Head of caudate nucleus (tissue), 42 donors: Measurements from ENCODE around the gene RHOU.

ENCODE experiments used
- DNase-seq, 42 donors: peaks; one replicate each; pipeline versions ENCODE4 v3.0.0 to v3.0.0-alpha.2; 2020 to 2021; ENCODE audit warnings: mixed read lengths in 7 of 42
- intact Hi-C: fragments of 100-400 bp; cut with DNase I; formaldehyde crosslinking; loops from one replicate; pipeline ENCODE4 v1.15.0; 2022

The RHOU gene

DNA sequence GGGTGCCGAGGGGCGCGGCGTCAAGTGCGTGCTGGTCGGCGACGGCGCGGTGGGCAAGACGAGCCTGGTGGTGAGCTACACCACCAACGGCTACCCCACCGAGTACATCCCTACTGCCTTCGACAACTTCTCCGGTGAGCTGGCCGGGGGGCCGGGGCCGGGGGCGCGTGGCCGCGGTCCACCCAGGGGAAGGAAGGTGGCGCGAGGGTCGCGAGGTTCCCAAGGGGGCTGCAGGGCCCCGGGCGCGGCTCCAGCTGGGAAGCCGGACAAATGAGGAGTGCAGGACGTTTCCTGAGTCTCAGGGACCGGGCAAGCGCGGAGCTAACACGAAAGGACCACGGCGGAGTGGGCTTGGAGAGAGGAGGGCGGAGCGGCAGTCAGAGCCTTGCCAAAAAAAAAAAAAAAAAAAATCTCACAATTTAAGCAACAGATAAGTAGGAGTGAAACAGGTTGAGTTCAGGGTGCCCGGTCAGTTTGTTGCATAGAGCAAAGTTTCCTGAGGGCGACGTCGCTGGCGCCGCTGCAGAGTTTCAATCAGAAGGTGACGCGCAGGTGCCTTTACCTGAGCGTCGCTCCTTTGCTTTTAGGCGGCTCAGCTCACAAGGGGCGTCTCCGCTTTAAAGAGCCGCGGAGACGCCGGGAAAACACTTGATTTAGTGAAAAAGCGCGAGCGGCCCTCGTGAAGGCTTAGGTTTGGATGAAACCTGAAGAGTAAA, 750 bp downstream of the RHOU start:
- intact Hi-C loops = loop anchor here (2.0 to 10.0 kb wide), 4 partner anchors 71 to 491 kb away; no protein-coding TSS in a partner anchor
- peak in 7 of 42 donors; percentile 16 to 50 (median 37) for DNase-seq

DNA sequence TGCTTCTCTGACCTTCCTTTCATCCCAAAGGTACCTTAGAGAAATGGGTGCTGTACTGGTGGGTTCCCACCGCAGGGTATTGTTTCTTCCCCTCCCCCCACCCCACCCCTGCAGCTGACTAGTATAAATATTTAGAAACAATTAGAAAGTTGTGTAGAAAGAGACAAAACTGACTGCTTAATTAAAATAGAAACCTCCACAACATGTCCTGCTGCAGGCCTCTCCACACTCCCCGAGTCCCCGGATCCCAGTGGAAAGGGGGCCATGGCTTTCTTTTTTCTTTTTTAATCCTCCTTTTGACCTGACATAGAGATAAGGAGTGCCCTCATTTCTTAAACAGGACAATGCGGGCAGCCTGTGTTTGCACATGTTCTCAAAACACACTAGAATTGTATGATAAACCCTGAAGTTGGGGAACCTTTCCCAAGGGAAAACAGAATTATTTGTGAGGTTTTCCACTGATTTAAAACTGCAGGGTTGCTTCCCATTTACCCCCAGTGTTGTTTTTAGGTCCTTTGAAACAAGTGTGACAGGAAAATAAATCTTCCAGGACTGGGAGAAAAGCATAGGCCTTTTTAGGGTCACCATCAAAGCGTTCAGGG, 1.7 kb downstream of the RHOU start:
- DNase-seq = no peak
- intact Hi-C loops = loop anchor here (10.0 kb wide), 3 partner anchors 72 to 268 kb away; no protein-coding TSS in a partner anchor

DNA sequence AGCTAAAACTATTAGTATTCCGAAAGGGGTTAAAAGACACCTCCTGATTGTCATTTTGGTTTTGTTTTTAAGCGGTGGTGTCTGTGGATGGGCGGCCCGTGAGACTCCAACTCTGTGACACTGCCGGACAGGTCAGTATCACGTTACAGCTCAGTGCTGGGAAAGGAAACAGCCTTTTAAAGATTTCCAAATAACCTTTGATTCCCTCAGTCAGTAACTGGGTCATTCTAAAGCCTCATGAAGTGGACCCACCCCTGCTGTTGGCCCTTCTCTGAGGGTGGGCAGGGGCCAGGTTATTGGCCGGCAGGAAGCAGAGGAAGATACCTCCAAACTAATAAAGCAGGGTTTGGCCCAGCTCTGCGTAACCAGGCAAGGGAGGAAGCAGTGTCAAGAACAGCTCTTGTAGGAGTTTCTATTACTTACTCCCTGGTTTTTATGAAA, 2.3 kb downstream of the RHOU start:
- peak in 1 of 42 donors; percentile 22 for DNase-seq

DNA sequence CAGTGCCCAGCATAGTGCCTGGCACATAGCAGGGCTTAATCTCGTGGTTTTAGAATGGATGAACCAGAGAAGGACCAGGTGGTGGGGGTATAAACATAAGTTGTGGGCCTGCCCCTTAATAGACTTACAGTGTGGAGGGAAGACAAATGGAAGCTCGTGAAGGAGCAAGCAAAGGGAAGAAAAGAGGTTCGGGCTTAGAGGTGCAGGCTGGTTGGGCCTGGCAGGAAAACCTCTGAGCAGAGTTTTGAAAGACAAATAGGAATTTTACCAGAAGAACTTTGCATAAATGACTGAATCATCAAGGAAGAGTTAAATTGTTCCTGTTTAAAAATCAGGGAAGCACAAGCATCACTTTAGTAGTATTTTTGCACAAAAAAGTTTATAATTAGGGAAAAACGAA, 4.5 kb downstream of the RHOU start:
- peak in 1 of 42 donors; percentile 14 for DNase-seq
- intact Hi-C loops = loop anchor here (10.0 kb wide), 3 partner anchors 75 to 265 kb away; no protein-coding TSS in a partner anchor

More for the DNA sequence above, 2.3 kb downstream of the RHOU start:
- intact Hi-C loops = loop anchor here (10.0 kb wide), 3 partner anchors 73 to 267 kb away; no protein-coding TSS in a partner anchor

DNA sequence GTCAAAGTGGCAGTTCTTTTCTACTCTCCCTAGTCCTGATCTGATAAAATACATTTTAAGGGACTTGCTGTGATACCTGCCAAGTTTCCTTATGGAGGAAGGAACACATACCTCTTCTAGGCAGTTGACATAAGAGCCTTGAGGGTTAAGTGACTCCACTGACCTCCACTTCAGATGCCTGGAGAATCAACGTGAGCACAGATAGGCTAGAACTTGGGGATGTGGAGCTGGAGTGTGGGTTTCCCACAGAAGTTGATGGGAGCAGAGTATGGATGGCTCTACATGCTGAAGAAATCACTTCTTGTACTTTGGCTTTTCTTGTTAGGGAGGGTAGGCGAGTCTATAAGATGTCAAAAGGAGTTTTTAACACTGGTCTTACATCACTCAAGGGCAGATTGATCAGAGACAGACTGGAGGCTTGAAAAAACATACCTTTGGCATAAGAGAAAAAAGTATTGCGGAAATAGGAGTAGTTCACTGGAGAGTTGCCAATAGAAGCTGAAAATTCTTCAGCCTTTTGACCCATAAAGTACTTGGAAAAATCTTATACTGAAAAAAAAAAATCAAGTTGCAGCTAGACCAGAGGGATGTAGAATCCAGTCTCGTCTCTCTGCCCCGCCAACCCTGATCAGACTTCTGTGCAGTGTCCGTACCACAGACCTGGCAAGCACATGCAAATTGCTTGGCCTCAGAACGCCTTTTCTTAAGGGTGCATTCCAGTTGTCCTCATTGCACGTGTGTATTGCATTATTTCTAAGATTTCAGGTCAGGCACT, 5.5 kb downstream of the RHOU start:
- no peak for DNase-seq
- intact Hi-C loops = no loop called here

DNA sequence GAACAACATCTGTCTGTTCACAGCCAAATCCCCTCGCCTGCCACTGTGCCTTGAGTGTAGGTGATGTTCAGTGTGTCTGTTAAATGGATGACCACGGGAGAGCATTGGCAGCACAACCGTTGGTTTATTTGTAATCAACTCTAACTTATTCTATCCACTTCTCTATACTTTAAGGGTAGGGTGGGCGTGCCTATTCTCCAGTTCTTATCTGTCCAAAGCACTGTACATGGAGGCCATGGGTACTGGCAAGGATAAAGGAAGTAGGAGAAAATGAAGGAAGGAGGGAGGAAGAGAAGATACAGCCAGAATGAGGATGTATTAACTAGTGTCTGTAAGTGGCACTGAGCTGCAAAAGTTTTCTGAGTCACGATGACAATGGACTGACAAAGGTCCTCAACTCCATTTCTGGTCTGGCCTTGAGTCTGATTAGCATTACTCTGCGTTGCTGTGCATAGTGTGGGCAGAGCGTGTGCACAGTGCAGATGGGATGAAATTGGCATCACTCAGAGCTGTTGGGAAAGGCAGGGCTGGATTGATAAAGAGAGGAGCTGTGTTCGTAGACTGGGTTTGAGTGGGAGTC, 7.1 kb downstream of the RHOU start:
- DNase-seq = no peak
- intact Hi-C loops = no loop called here

DNA sequence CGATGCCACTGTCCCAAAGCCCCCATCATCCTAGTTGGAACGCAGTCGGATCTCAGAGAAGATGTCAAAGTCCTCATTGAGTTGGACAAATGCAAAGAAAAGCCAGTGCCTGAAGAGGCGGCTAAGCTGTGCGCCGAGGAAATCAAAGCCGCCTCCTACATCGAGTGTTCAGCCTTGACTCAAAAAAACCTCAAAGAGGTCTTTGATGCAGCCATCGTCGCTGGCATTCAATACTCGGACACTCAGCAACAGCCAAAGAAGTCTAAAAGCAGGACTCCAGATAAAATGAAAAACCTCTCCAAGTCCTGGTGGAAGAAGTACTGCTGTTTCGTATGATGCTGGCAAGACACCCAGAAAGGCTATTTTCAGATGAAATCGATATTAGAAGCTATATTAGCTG, 8.1 kb downstream of the RHOU start:
- intact Hi-C loops = no loop called here
- DNase-seq = peak in 16 of 42 donors; percentile 18 to 74 (median 44)

DNA sequence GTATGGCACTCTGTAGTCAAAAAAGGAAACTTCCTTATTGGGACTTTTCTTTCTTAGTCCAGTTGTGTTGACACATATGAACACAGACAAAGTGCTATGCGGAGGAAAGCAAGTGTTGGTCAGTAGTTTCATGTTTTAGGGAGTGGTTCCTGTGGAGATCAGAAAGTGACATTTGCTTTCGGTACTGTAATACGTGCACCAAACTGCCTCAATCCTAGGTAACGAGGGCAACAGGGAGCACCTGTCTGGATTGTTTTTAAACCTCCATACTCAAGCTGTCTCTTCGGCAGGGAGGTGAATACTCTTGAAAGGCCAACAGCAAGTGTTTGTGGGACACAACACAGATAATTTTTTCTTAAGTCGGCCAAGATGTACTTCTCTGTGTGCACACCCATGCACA, 9.1 kb downstream of the RHOU start:
- DNase-seq = peak in 1 of 42 donors; percentile 34
- intact Hi-C loops = no loop called here

DNA sequence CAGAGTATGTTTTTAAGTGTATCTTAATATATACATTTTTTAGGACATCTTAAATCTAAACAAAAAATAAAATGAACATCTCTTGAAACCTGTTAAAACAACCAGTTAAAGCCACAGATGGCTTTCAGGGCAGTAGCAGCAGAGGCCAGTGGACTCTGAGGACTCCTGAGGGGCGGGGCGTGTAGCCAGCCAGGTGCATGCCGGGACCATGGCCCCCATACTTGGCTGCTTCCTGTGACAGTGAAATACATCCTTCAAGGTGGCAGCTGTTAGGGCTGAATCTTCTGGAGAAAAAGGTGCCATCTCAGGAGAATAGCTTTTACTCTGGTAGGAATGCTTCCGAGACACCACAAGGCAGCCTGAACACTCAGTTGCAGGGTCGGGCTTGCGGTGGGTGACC, 9.6 kb downstream of the RHOU start:
- intact Hi-C loops = no loop called here
- DNase-seq = peak in 1 of 42 donors; percentile 41

DNA sequence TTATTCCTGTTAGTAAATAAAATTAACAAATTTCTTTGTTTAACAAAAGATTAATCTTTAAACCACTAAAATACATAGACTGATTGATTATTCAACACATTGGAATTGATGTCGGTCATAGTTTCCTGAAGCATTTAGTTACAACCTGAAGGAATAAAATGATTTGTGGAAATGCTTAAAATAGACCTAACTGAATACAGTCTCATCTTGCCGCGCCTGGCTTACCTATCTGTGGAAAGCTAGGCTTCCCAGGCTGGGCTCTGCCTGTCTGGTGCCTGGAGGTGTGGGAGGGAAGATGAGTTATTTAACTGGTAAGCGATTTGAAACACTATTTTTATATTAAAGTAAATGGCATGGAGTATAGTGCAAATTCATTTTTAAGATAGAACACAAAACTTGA, 10.2 kb downstream of the RHOU start:
- intact Hi-C loops = no loop called here
- DNase-seq = peak in 33 of 42 donors; percentile 36 to 89 (median 63)

DNA sequence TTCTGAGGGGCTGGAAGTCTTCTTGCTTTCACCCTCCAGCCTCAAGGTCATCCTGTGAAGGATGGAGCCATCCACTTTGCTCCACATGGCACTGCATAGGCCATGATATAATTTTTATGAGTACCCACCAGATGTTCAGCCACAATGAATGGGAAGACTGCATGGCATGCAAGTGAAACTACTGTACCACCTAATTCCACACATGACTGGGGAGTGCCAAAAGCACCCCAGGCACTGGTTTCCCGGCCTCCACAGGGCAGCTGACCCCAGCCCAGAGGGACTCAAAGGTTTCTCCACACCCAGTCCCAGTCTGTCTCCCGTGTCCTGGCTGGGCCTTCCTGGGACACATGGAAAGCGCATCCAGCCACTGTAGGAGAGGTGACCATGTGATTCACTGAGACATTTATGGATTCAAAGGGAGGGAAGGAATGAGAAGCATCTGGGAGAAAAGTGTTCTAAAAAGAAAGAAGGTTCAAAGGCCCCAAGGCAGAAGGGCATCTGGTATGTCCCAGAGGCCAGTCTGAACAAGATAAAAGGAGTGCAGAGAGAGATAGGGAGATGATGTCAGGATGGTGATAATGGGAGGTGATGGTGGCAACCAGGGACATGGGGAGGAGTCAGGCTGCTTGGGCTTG, 12.1 kb downstream of the RHOU start:
- DNase-seq = peak in 1 of 42 donors; percentile 36
- intact Hi-C loops = no loop called here

DNA sequence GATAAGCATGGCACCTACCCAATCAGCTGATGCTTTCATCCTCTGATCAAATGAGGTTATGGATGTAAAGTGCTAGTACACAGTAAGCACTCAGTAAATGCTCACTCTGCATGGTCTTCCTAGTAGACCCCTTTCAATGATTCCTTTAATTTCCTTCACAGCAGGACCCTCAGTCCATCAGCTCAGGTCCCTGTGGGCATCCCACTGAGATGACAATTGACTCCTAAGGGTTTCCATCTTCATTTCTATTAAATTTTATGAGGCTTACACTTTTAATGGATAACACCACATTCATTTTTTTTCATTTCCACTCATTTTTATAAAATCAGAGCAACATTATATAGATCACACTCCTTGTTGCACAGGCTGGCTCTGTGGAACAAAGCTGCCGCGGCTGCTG, 12.8 kb downstream of the RHOU start:
- intact Hi-C loops = no loop called here
- DNase-seq = no peak

DNA sequence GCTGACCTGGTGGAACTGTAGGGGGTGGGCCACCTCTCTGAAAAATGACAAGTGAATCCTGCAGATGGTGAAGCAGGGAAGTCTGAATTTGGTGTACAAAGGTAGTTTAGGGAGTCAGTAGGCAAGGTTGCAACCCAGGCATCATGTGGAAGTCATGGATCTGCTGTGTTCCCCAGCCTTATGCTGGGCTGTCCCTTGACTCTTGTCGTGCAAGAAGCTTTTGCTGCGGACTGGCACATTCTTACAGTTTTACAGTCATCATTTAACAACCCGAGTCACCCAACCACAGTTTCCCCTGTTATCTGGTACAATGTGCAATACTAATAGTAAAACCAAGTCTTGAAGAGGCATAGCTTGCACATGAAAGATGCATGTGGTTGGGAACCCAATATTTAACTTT, 13.2 kb downstream of the RHOU start:
- DNase-seq = peak in 1 of 42 donors; percentile 13
- intact Hi-C loops = no loop called here

DNA sequence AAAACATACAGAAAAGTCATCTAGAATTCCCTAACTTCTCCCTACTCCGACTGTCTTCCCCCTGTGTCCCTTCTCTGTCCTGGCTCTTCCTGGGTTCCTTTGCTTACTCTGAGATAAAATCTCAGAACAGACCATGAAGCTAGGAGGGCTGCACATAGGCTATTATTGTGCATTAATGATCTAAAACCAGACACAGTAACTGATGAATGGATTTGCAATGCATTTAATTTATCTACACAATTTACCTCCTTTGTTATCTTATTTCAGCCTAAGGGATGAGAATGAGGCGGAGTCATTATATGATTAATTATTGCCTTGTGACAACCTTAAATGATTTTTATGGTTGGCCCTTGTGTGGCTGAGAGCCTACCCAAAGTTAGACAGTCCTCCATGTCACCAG, 14.5 kb downstream of the RHOU start:
- intact Hi-C loops = no loop called here
- no peak for DNase-seq

DNA sequence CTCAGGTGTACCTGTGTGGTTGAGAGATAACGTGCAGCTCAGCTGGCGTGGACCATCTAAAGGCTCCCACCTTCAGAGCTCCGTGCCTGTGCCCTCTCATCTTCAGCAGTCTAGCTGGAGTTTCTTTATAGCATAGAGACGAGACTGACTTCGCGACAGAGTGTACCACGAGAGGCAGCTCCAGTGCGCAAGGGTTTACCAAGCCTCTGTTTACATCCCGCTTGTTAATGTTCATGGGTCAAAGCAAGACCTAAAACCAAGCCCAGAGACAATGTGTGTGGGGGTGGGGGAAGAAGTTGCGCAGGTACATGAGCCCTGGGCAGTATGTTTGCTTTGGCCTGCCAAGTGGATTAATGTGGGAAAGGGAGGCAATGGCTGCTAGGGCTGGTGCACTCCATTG, 15.6 kb downstream of the RHOU start:
- no peak for DNase-seq
- intact Hi-C loops = no loop called here

DNA sequence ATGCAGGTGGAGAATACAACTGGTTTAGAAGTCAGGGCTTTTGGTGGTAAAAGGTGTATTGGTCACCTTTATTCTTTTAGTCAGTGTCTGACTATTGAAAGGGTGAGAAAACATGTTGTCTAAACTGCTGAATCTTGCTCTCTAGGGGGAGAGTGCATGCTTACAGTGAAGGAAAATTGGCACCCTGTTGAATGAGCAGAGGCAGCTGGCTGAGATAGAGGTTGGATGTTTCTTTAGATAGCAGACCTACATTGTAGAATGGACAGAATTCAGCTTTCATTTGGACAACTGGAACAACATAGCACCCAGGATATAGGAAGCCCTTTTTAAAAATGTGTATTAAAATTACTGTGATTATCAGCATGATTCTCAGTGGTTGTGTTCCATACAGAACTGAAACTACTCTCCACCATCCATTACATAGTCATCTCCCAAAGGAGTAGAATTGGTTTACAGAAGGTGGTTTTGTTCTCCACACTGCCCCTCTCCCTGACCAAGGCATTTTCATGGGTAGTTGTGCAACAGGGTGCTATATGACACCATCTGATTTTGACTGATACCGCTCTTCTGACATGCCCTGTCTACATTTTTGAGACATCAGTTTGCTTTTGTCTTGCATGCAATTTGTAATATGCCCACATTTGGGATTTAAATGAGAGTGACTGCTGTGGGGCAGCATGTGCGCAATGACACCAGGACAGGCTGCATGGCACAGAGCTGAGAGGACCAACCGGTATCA, 16.2 kb downstream of the RHOU start:
- DNase-seq = no peak
- intact Hi-C loops = no loop called here

DNA sequence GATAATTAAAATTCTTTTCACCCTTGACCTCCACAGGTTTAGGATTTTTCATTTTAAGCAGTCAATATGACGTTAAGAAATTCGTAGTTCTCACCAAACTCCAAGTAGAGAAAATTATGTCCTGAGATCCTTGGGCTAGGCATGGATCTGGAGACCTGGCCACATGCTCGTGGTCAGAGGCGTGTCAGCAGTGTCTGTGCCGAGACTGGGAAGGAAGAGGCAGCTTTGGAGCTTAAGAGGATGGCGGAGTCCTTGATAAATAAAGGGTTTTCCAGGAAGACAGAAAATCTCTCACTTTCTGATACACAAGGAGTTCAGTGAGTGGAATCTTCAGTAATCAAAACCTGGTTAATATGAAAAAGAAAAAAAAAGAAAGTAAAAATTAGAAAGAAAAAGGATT, 17.0 kb downstream of the RHOU start:
- intact Hi-C loops = no loop called here
- no peak for DNase-seq

DNA sequence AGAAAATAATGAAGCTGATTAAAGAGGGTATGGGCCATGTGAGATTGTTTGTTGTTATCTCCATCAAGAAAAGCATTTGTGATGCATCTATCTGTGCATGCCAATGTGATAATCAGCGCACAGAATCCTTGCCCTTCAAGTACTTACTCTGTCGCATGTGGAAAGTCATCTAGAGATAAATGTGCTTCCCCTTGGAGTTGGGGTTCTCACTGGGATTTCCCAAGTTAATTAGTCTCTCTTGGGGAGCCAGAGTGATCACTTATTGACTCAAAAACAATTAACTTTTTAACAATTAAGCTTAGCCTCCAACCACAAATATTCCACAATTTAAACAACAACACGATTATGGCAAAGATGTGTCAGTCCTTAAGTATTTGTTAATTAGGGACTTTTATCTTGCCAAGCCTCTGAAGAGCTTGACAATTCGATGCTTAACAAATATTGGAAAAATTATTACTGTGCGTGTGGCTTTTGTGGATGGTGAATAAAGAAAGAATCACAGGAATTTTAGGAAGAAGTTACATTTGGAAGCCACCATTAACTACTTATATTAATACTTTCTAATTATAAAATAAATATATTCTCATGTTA, 17.5 kb downstream of the RHOU start:
- DNase-seq = no peak
- intact Hi-C loops = no loop called here
